Measurements from ENCODE around the gene C9.

C9 gene

DNA sequence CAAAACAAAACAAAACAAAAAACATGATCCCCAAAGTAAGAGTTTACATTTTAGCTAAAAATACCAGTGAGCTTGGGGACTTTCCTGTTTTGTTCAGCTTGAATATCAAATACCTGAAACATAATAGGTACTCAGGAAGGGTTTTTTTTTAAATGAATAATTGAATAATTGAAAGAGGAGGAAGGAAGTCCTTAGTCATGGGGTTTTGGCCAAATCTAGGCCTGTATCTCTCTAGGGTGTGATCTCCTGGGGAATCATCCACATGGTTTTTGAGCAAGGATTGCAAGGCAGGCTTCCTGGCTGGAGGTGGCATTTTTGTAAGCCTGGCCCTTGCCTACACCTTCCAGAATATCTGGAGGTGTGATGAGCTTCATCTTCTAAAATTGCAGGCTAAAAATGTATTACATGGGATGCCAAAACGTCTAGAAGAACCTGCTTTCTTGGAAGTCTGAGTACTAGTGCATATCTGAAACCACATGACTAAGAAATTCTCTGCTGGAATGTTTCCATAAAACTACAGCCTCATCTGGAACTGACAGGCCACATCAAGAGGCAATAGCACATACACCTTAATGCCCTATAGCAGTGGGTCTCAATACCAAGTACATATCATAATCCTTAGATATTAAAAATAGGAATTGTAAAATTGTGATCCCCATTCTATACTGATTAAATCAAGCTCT lies 10.4 kb downstream of the C9 start:
- ATAC-seq (ENCODE audit: insufficient read depth, low read depth) (no peak), DNase-seq (no peak)
- no peaks in the 10 kb centered on the region for H3K27me3 ChIP-seq (ENCODE audit: insufficient read depth, low read length, poor library complexity)
- no peak overlapping the region for H3K4me2 ChIP-seq (ENCODE audit: insufficient read depth, low read length)
- no peak overlapping the region for H2AFZ ChIP-seq (ENCODE audit: low read depth, low read length)
- H3K36me3 ChIP-seq (ENCODE audit: insufficient read depth, low read length): no peaks in the 10 kb centered on the region
- no peak overlapping the region for H3K27ac ChIP-seq (ENCODE audit: low read length)
- no peaks in the 10 kb centered on the region for H3K4me1 ChIP-seq (ENCODE audit: insufficient read depth, low read length)
- H3K9me3 ChIP-seq (ENCODE audit: insufficient read depth, low read length, severe bottlenecking): no peaks in the 10 kb centered on the region
- H3K9ac ChIP-seq (ENCODE audit: low read depth, low read length): no peak overlapping the region
- no peaks in the 10 kb centered on the region for H3K79me2 ChIP-seq (ENCODE audit: insufficient read depth, low read length)
- no peaks in the 10 kb centered on the region for H4K20me1 ChIP-seq (ENCODE audit: insufficient read depth, low read length)
- no peak overlapping the region for H3K4me3 ChIP-seq (ENCODE audit: low read depth in 1 of 2, low read length in 2 of 2)
- TF ChIP-seq, protein P1, sequence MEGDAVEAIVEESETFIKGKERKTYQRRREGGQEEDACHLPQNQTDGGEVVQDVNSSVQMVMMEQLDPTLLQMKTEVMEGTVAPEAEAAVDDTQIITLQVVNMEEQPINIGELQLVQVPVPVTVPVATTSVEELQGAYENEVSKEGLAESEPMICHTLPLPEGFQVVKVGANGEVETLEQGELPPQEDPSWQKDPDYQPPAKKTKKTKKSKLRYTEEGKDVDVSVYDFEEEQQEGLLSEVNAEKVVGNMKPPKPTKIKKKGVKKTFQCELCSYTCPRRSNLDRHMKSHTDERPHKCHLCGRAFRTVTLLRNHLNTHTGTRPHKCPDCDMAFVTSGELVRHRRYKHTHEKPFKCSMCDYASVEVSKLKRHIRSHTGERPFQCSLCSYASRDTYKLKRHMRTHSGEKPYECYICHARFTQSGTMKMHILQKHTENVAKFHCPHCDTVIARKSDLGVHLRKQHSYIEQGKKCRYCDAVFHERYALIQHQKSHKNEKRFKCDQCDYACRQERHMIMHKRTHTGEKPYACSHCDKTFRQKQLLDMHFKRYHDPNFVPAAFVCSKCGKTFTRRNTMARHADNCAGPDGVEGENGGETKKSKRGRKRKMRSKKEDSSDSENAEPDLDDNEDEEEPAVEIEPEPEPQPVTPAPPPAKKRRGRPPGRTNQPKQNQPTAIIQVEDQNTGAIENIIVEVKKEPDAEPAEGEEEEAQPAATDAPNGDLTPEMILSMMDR (IDR thresholded peaks at IDR 0.05; ENCODE audit: borderline replicate concordance, extremely low read depth, low read length, poor library complexity, severe bottlenecking): no peak
- TF ChIP-seq EZH2 (IDR thresholded peaks at IDR 0.05; ENCODE audit: borderline replicate concordance, low read depth, low read length, severe bottlenecking): no peak

DNA sequence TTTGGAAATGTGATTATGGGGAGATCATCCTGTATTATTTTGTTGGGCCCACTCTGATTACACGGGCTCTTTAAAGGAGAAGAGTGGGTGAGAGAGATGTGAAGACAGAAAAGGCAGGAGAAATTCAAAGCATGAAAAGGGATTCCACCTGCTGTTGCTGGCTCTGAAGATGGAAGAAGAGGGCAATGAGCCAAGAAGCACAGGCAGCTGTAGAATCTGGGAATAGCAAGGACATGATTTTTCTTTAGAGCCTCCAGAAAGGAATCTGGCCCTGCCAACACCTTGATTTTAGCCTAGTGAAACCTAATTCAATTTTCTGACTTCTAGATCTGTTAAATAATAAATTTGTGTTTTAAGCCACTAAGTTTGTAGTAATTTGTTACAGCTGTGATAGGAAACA lies 11.3 kb downstream of the C9 start:
- H3K4me2 ChIP-seq (ENCODE audit: insufficient read depth, low read length): no peak overlapping the region
- no peak for TF ChIP-seq EZH2 (IDR thresholded peaks at IDR 0.05; ENCODE audit: borderline replicate concordance, low read depth, low read length, severe bottlenecking)
- TF ChIP-seq, protein P1 (IDR thresholded peaks at IDR 0.05; ENCODE audit: borderline replicate concordance, extremely low read depth, low read length, poor library complexity, severe bottlenecking): no peak

DNA sequence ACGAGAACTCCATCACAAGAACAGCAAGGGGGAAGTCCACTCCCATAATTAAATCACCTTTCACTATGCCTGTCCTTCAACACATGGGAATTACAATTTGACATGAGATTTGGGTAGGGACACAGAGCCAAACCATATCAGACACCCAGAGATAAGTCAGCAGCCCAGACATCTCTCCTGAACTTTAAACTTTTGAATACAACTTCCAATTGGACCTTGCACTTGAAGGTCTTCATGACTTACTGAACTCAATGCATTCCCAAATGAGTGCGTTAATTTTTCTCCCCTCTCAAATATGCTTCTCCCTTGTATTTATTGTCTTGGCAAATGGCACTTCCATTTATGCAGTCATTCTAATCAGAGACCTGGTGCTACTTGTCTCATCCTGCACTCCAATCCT lies 12.1 kb downstream of the C9 start:
- no peak for TF ChIP-seq EZH2 (IDR thresholded peaks at IDR 0.05; ENCODE audit: borderline replicate concordance, low read depth, low read length, severe bottlenecking)
- TF ChIP-seq, protein P1 (IDR thresholded peaks at IDR 0.05; ENCODE audit: borderline replicate concordance, extremely low read depth, low read length, poor library complexity, severe bottlenecking): no peak
- Histone ChIP-seq H3K4me2 (ENCODE audit: insufficient read depth, low read length) (no peak overlapping the region), H2AFZ (ENCODE audit: low read depth, low read length) (no peak overlapping the region), H3K27me3 (ENCODE audit: insufficient read depth, low read length, poor library complexity) (no peaks in the 10 kb centered on the region), H3K36me3 (ENCODE audit: insufficient read depth, low read length) (no peaks in the 10 kb centered on the region), H3K79me2 (ENCODE audit: insufficient read depth, low read length) (no peaks in the 10 kb centered on the region), H3K27ac (ENCODE audit: low read length) (no peak overlapping the region), H3K9ac (ENCODE audit: low read depth, low read length) (no peak overlapping the region), H3K4me1 (ENCODE audit: insufficient read depth, low read length) (no peaks in the 10 kb centered on the region), H3K4me3 (ENCODE audit: low read depth in 1 of 2, low read length in 2 of 2) (no peak overlapping the region), H3K9me3 (ENCODE audit: insufficient read depth, low read length, severe bottlenecking) (no peaks in the 10 kb centered on the region), H4K20me1 (ENCODE audit: insufficient read depth, low read length) (no peaks in the 10 kb centered on the region)
- no peak for ATAC-seq (ENCODE audit: insufficient read depth, low read depth)
- no peak for DNase-seq

More for the DNA sequence above, 11.3 kb downstream of the C9 start:
- Histone ChIP-seq H3K9ac (ENCODE audit: low read depth, low read length) (no peak overlapping the region), H3K79me2 (ENCODE audit: insufficient read depth, low read length) (no peaks in the 10 kb centered on the region), H3K9me3 (ENCODE audit: insufficient read depth, low read length, severe bottlenecking) (no peaks in the 10 kb centered on the region), H3K4me1 (ENCODE audit: insufficient read depth, low read length) (no peaks in the 10 kb centered on the region), H3K4me3 (ENCODE audit: low read depth in 1 of 2, low read length in 2 of 2) (no peak overlapping the region), H4K20me1 (ENCODE audit: insufficient read depth, low read length) (no peaks in the 10 kb centered on the region), H2AFZ (ENCODE audit: low read depth, low read length) (no peak overlapping the region), H3K27ac (ENCODE audit: low read length) (no peak overlapping the region), H3K36me3 (ENCODE audit: insufficient read depth, low read length) (no peaks in the 10 kb centered on the region), H3K27me3 (ENCODE audit: insufficient read depth, low read length, poor library complexity) (no peaks in the 10 kb centered on the region)
- DNase-seq (no peak), ATAC-seq (ENCODE audit: insufficient read depth, low read depth) (no peak)
